HG02678 (cell line): ENCODE measurements around the gene ZFPL1.

Source experiments
- ATAC-seq: cut with Tn5 transposase; IDR thresholded peaks from one replicate; pipeline ENCODE4 v1.9.1; 2021; ENCODE audit warnings: mild to moderate bottlenecking, moderate library complexity; ENCODE audit not compliant: unreplicated experiment

ZFPL1 gene

DNA sequence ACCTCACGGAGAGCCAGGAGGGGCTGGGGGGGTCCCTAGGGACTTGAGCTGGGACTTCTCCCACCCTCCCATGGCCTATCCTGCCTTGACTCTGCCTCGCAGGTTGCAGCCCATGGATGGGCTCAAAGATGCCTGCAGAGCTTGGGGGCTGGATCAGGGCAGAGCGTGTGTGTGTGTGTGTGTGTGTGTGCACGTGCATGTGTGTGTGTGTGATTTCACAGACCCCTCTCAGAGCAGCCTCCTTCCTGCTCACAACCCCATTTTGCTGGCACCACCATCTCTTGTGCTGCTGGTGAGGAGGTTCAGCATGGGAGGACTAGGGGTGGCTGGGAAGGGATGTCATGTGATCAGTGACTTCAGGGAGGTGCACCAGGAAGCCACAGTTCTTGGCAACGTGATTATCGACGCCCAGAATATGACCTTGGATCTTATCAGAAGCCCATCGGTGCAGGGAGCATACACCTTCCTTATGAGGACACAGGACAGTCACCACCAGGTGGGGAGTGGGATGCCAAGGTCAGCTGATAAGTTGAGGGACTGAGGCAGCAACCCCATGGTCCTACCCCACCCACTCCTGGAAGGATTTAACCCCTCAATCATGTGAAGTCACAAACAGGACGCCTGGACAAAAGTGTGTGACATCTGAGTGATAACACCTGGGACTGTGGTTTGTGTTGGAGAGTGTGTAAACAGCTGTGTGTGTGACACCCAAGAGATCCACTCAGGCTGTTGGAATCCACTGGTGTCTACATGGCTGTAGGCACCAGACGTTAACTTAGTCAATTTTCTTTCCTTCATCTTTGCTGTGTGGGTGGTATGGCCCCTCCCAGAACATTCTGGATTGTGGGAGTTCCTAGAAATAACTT lies 23.8 kb upstream of the ZFPL1 start:
- no peak for ATAC-seq

DNA sequence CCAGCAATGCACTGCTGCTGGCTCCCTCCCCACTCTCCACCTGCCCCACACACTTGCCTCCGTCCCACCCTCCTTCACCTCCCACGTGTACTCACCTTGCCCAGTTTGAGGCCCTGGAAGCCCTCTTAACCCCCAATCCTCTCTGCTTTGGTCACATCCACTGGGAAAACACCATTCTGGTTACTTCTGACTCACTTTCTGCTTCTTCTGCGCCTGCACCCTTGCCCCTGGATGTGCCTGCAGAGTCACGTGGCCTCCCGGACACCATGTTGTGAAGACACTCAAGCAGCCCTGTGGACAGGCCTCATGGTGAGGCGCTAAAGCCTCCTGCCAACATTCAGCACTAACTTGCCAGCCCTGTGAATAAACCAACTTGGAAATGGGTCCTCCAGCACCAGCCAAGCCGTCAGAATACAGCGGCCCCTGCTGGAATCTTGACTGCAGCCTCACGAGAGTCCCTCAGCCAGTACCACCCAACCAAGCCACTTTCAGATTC lies 23.1 kb upstream of the ZFPL1 start:
- ATAC-seq: no peak

- no peak for ATAC-seq
These were observed 20.5 kb upstream of the ZFPL1 start for GRCh38 chr11:65063532-65063931.

DNA sequence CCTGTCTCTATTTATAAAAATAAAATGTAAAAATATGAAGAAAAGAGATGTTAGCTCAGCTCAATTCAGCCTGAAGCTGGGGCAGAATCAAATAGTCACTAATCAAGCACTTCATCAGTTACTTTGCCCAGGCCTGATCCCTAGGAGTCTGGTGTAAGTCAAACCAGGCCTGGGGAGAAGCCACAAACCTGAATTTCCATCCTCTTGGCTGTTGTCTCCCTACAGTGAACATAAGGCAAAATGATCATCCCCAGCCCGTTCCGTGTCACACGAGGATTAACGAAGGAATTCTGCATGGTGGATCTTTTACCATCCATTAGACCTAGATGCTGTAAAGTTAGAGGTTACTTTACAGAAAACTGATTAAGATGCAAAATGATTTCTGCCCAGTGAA lies 19.2 kb upstream of the ZFPL1 start:
- no peak for ATAC-seq

DNA sequence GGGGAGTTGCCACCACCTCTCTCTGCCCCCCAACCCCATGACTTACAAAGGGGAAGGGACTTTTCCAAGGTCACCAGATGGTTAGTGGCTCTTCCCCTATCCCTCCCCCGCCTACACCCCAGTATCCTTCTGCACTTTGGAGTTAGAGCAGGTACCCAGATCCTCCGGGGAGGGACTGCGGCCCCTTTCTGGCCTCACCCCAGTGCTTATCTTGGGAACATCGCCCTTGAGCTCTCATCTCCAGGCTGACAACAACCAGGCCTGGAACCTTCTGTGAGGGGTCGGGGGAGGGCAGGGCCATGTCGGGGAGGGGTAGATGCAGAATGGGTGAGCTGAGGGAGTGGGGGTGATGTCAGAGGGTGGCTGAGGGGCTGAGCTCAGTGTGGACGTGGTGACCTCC lies 18.2 kb upstream of the ZFPL1 start:
- ATAC-seq: no peak

- no peak for ATAC-seq
These were observed 17.7 kb upstream of the ZFPL1 start for GRCh38 chr11:65066315-65066714.

DNA sequence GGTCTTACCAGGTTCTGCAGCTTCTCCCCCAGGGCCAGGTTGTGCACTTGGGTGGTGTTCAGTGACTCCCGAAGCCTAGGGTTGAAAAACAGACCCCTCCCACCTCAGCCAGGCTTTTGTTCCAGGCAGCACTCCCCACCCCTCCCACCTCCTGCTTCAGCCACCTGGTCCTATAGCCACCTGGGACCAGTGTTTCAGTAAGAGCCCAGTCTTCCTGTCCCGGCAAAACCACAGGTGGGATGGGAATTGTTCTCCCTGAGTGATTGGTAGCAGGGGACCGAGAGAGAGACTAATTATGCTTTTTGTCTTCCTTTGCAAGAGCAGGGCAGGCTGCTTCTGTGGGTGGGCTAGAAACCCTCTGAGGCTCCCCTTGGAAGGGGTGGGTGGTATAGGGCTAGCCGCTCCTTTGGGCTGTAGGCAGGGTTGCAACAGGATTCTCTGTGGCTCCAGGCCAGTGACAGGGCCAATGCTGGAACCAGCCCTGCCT lies 17.2 kb upstream of the ZFPL1 start:
- ATAC-seq: no peak

DNA sequence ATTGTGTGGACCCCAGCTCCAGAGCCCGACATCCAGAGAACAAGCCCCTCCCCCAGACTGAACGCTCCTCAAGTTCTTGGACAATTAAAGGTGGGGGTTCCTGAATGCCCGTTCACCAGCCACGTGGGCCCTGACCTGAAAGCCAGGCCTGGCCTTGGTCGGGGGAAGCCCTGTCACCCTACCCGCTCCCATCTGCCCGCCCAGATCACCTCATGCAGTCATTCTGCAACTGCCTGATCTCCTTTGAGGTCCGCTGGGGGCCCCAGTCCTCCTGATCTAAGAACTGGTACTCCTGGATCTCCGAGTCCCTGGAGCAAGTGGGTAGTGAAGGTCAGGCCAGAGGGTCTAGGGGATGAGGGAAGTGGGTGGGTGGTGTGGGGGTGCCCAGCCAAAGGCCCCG lies 16.6 kb upstream of the ZFPL1 start:
- no peak for ATAC-seq

GRCh38 chr11:65069217-65069616 lies 14.8 kb upstream of the ZFPL1 start:
- ATAC-seq: no peak

GRCh38 chr11:65071907-65072630 lies 12.0 kb upstream of the ZFPL1 start:
- ATAC-seq: no peak

- ATAC-seq: no peak
These were observed 11.4 kb upstream of the ZFPL1 start for GRCh38 chr11:65072631-65072966.

GRCh38 chr11:65077451-65077850 lies 6.6 kb upstream of the ZFPL1 start:
- no peak for ATAC-seq

DNA sequence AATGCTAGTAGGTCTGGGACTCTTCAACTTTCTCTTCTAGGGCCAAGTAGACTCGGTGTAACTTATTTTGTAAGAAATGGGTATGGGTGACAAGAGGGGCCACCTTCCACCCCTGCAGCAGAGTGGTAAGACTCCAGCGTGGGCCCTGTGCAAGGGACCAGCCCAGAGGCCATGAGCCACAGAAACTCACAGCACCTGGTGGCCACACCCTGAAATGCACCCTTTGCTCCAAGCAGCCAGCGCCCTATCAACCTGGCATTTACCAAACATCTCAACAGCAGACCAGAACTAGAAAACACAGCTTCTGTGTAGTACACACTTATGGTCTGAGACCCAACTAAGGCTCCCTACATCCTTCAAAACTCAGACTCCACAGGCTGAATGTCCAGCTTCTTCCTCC lies 5.9 kb upstream of the ZFPL1 start:
- no peak for ATAC-seq

GRCh38 chr11:65078786-65079342 lies 5.2 kb upstream of the ZFPL1 start:
- ATAC-seq: no peak

- ATAC-seq: peak; percentile 15
These were observed 738 bp upstream of the ZFPL1 start for GRCh38 chr11:65083134-65083833.

DNA sequence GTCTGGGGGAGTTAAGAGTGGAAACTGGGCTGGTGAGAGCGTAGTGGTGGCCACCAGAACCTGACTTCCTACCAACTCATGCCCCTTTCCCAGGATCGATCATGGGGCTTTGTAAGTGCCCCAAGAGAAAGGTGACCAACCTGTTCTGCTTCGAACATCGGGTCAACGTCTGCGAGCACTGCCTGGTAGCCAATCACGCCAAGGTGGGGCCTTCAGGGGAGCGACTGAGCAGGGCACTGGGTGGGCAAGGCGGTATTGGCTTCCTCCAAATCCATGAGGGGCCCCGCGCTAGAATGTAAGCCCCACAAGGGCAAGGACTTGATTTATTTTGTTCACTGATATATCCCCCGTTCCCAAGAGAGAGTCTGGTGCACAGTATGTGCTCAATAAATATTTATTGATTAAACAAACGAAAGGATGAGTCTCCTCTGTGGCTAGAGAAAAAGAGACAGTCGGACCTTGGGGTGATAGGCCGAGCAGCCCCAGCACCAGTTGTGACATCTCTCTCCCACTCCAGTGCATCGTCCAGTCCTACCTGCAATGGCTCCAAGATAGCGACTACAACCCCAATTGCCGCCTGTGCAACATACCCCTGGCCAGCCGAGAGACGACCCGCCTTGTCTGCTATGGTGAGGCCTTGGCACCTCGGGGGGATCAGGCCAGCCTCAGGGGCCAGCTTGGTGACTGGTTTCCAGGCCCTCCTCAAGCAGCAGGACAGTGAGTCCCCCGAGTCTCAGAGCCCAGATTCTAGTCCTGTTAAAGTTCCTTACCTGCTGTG lies 765 bp downstream of the ZFPL1 start:
- no peak for ATAC-seq

GRCh38 chr11:65085446-65085845 lies 1.4 kb downstream of the ZFPL1 start:
- no peak for ATAC-seq

GRCh38 chr11:65086809-65087208 lies 2.8 kb downstream of the ZFPL1 start:
- ATAC-seq: no peak

- no peak for ATAC-seq
These were observed 3.2 kb downstream of the ZFPL1 start for GRCh38 chr11:65087216-65087615.

DNA sequence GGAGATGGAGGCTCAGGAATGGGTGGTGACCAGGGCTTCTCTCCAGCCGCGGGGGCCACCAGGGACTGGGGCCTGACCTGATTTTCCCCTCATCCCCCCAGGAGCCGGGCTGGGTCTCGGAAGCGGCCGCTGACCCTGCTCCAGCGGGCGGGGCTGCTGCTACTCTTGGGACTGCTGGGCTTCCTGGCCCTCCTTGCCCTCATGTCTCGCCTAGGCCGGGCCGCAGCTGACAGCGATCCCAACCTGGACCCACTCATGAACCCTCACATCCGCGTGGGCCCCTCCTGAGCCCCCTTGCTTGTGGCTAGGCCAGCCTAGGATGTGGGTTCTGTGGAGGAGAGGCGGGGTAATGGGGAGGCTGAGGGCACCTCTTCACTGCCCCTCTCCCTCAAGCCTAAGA lies 3.8 kb downstream of the ZFPL1 start:
- no peak for ATAC-seq
